Prostate gland (tissue), 2 donors: Measurements from ENCODE around the gene LUZP1.

Experiments
- CTCF ChIP-seq, 4 experiments: fragments of 200-600 bp in 2 of 4; fragments of 450-650 bp in 2 of 4; sonication (generic) in 2 of 4; IDR thresholded peaks; 1 replicate in 3 of 4; 2 replicates in 1 of 4; pipeline ENCODE4 v1.5.1; 2016 to 2019; ENCODE audit warnings: antibody characterized with exemption in 4 of 4, mild to moderate bottlenecking in 2 of 4, moderate library complexity in 2 of 4
- POLR2AphosphoS5 ChIP-seq: sonication (generic); formaldehyde crosslinking; IDR thresholded peaks from one replicate; pipeline ENCODE4 v1.6.1; 2017; ENCODE audit warnings: antibody characterized with exemption

DNA sequence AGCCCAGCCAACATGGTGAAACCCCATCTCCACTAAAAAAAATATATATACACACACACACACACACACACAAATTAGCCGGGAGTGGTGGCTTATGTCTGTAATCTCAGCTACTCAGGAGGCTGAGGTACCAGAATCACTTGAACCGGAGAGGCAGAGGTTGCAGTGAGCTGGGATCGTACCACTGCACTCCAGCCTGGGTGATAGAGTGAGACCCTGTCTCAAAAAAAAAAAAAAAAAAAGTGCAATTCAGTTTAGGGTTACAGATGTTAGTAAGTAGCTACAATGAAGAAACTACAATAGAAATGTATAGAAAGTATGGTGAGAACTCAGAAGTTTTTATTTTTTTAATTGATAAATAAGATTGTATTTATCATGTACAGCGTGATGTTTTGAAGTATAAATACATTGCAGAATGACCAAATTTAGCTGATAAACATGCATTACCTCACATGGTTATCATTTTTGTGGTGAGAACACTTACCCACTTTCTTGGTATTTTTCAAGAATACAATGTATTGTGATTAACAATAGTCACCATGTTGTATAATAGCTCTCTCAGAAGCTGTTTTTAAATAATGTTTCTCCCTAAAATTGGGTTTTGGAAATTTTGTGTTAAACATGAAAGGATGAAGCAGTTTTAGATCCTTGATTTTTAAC, 131.4 kb downstream of the LUZP1 start:
- TF ChIP-seq CTCF (IDR thresholded peaks at IDR 0.05) (no peak), POLR2AphosphoS5 (no peak)
